ENCODE data around the gene CSTF1.

- TF ChIP-seq, protein P1, sequence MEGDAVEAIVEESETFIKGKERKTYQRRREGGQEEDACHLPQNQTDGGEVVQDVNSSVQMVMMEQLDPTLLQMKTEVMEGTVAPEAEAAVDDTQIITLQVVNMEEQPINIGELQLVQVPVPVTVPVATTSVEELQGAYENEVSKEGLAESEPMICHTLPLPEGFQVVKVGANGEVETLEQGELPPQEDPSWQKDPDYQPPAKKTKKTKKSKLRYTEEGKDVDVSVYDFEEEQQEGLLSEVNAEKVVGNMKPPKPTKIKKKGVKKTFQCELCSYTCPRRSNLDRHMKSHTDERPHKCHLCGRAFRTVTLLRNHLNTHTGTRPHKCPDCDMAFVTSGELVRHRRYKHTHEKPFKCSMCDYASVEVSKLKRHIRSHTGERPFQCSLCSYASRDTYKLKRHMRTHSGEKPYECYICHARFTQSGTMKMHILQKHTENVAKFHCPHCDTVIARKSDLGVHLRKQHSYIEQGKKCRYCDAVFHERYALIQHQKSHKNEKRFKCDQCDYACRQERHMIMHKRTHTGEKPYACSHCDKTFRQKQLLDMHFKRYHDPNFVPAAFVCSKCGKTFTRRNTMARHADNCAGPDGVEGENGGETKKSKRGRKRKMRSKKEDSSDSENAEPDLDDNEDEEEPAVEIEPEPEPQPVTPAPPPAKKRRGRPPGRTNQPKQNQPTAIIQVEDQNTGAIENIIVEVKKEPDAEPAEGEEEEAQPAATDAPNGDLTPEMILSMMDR (IDR thresholded peaks at IDR 0.05): no peak
- TF ChIP-seq EP300 (IDR thresholded peaks at IDR 0.05; ENCODE audit: borderline replicate concordance in 1 of 2, low read depth in 1 of 2, low read length in 1 of 2): no peak
- TF ChIP-seq ELF1 (IDR thresholded peaks at IDR 0.05): no peak
- TF ChIP-seq YY1 (IDR thresholded peaks at IDR 0.05; ENCODE audit: low read depth): no peak
- TF ChIP-seq IRF3 (IDR thresholded peaks at IDR 0.05; ENCODE audit: low read depth, low read length): no peak
- no peak for TF ChIP-seq POLR2AphosphoS5 (IDR thresholded peaks at IDR 0.05; ENCODE audit: low read depth, low read length)
- TF ChIP-seq MAX (IDR thresholded peaks at IDR 0.05; ENCODE audit: low read depth): no peak
- TF ChIP-seq NFIC (IDR thresholded peaks at IDR 0.05; ENCODE audit: borderline replicate concordance): no peak
- no peak for TF ChIP-seq MXI1 (IDR thresholded peaks at IDR 0.05; ENCODE audit: low read depth, low read length)
- no peak for TF ChIP-seq TCF12 (IDR thresholded peaks at IDR 0.05)
These were observed 50.2 kb downstream of the CSTF1 start for GRCh38 chr20:56442389-56443365.
